Uterus (tissue), 4 donors: ENCODE measurements around the gene CALHM1. TPM values are rescaled to one million over a fixed set of nuclear protein-coding genes. Genes with fewer than 3 reads are reported as not detected.

Experiments
- DNase-seq, 2 donors: peaks; one replicate each; pipeline ENCODE4 v3.0.0-alpha.2; 2019 to 2020
- H3K27ac ChIP-seq, 2 donors: fragments of 200-600 bp; sonication (generic); 1 replicate in 1 of 2; 2 replicates in 1 of 2; pipeline ENCODE4 v1.5.1; 2016 to 2018
- H3K27me3 ChIP-seq, 2 donors: fragments of 200-600 bp; sonication (generic); one replicate each; pipeline ENCODE4 v1.5.1; 2018 to 2019; ENCODE audit warnings: control low read depth in 1 of 2
- H3K36me3 ChIP-seq, 2 donors: fragments of 200-600 bp; sonication (generic); one replicate each; pipeline ENCODE4 v1.5.1; 2019; ENCODE audit warnings: control low read depth in 1 of 2
- H3K4me1 ChIP-seq, 2 donors: fragments of 200-600 bp; sonication (generic); one replicate each; pipeline ENCODE4 v1.5.1; 2018 to 2019; ENCODE audit warnings: control low read depth in 1 of 2
- H3K4me3 ChIP-seq, 2 donors: fragments of 200-600 bp; sonication (generic); 1 replicate in 1 of 2; 2 replicates in 1 of 2; pipeline ENCODE4 v1.5.1; 2018 to 2019; ENCODE audit warnings: mild to moderate bottlenecking in 1 of 2
- H3K9me3 ChIP-seq, 2 donors: fragments of 200-600 bp; sonication (generic); one replicate each; pipeline ENCODE4 v1.5.1; 2019; ENCODE audit warnings: control low read depth in 1 of 2
- POLR2A ChIP-seq, 2 donors: fragments of 450-650 bp; IDR thresholded peaks; one replicate each; pipeline ENCODE4 v1.6.1; 2016; ENCODE audit warnings: antibody characterized with exemption in 2 of 2, mild to moderate bottlenecking in 1 of 2, moderate library complexity in 1 of 2
- intact Hi-C: fragments of 100-400 bp; cut with DNase I; formaldehyde crosslinking; loops from one replicate; pipeline ENCODE4 v1.15.1; 2023; ENCODE audit warnings: low total_unique reads
- total RNA-seq, 4 donors: library from RNA; depleted of rRNA in 3 of 4; stranded (reverse); fragments of >200 nt in 3 of 4; gene quantifications; one replicate each; pipeline versions ENCODE4 v1.1.0 to v1.2.4, GENCODE V29; 2014 to 2023
- TF ChIP-seq, protein P1 (sequence below), 4 experiments: fragments of 200-600 bp in 2 of 4; fragments of 450-650 bp in 2 of 4; sonication (generic) in 2 of 4; IDR thresholded peaks; one replicate each; pipeline ENCODE4 v1.5.1; 2016 to 2019; ENCODE audit warnings: antibody characterized with exemption in 4 of 4, mild to moderate bottlenecking in 2 of 4, moderate library complexity in 1 of 4
- donor health status: DM: yes; HTN: yes; CAD: no.

Gene CALHM1
- total RNA-seq, 4 donors from 2014 or later: not detected

- no peak overlapping the region for H3K4me3 ChIP-seq
- DNase-seq: no peak
- H3K9me3 ChIP-seq: no peaks in the 10 kb centered on the region
- no peak for TF ChIP-seq POLR2A (IDR thresholded peaks at IDR 0.05)
- TF ChIP-seq, protein P1, sequence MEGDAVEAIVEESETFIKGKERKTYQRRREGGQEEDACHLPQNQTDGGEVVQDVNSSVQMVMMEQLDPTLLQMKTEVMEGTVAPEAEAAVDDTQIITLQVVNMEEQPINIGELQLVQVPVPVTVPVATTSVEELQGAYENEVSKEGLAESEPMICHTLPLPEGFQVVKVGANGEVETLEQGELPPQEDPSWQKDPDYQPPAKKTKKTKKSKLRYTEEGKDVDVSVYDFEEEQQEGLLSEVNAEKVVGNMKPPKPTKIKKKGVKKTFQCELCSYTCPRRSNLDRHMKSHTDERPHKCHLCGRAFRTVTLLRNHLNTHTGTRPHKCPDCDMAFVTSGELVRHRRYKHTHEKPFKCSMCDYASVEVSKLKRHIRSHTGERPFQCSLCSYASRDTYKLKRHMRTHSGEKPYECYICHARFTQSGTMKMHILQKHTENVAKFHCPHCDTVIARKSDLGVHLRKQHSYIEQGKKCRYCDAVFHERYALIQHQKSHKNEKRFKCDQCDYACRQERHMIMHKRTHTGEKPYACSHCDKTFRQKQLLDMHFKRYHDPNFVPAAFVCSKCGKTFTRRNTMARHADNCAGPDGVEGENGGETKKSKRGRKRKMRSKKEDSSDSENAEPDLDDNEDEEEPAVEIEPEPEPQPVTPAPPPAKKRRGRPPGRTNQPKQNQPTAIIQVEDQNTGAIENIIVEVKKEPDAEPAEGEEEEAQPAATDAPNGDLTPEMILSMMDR (IDR thresholded peaks at IDR 0.05): no peak
- no peaks in the 10 kb centered on the region for H3K4me1 ChIP-seq
- intact Hi-C loops: no loop called here
- H3K27ac ChIP-seq: no peak overlapping the region
- no peaks in the 10 kb centered on the region for H3K36me3 ChIP-seq
- H3K27me3 ChIP-seq: no peaks in the 10 kb centered on the region
These were observed 10.5 kb upstream of the CALHM1 start for GRCh38 chr10:103469201-103469600.

GRCh38 chr10:103467406-103467805, 8.7 kb upstream of the CALHM1 start:
- no peak overlapping the region for H3K27ac ChIP-seq
- no peaks in the 10 kb centered on the region for H3K36me3 ChIP-seq
- H3K9me3 ChIP-seq: no peaks in the 10 kb centered on the region
- no peak overlapping the region for H3K4me3 ChIP-seq
- intact Hi-C loops: no loop called here
- no peak for TF ChIP-seq POLR2A (IDR thresholded peaks at IDR 0.05)
- TF ChIP-seq, protein P1 (IDR thresholded peaks at IDR 0.05): no peak
- no peaks in the 10 kb centered on the region for H3K4me1 ChIP-seq
- DNase-seq: no peak
- no peaks in the 10 kb centered on the region for H3K27me3 ChIP-seq

GRCh38 chr10:103466734-103467133, 8.0 kb upstream of the CALHM1 start:
- intact Hi-C loops: no loop called here
- H3K4me3 ChIP-seq: no peak overlapping the region
- no peaks in the 10 kb centered on the region for H3K4me1 ChIP-seq
- H3K9me3 ChIP-seq: no peaks in the 10 kb centered on the region
- H3K27me3 ChIP-seq: no peaks in the 10 kb centered on the region
- H3K27ac ChIP-seq: no peak overlapping the region
- H3K36me3 ChIP-seq: no peaks in the 10 kb centered on the region
- TF ChIP-seq, protein P1 (IDR thresholded peaks at IDR 0.05): no peak
- no peak for TF ChIP-seq POLR2A (IDR thresholded peaks at IDR 0.05)
- DNase-seq: no peak

DNA sequence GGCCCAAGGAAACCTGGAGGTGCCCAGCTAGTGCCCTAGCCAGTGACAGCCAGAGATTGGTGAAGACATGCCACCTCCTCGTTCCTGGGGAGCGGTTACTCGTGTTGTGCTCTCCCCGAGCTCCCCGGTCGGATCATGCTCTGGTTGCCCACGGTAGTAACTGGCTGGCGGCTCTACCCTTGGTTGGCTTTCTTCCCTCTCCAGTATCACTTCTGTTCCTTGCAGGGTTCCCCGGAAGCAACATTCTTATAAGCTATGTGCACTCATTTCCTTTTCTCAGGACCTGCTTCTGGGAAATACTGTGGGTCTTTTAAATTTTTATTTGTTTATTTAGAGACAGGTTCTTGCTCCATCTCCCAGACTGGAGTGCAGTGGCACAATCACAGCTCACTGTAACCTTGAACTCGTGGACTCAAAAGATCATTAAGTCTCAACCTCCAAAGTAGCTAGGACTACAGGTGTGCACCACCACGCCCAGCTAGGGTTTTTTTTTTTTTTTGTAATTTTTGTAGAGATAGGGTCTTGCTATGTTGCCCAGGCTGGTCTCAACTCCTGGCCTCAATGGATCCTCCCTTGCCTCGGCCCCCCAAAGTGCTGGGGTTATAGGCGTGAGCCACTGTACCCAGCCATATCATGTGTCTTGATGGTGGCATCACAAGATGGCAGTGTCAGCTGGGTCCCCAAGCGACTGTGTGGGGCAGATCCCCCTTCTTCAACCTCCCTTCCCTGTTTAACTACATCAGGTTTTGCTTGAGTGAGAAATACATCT, 6.9 kb upstream of the CALHM1 start:
- Histone ChIP-seq H3K4me3 (no peak overlapping the region), H3K27ac (no peak overlapping the region), H3K4me1 (no peaks in the 10 kb centered on the region), H3K36me3 (no peaks in the 10 kb centered on the region), H3K27me3 (no peaks in the 10 kb centered on the region), H3K9me3 (no peaks in the 10 kb centered on the region)
- no peak for TF ChIP-seq POLR2A (IDR thresholded peaks at IDR 0.05)
- TF ChIP-seq, protein P1 (IDR thresholded peaks at IDR 0.05): no peak
- intact Hi-C loops: no loop called here
- no peak for DNase-seq

- no peak overlapping the region for H3K4me3 ChIP-seq
- H3K9me3 ChIP-seq: no peaks in the 10 kb centered on the region
- no peak overlapping the region for H3K27ac ChIP-seq
- DNase-seq: no peak
- no peaks in the 10 kb centered on the region for H3K36me3 ChIP-seq
- H3K27me3 ChIP-seq: no peaks in the 10 kb centered on the region
- intact Hi-C loops: no loop called here
- no peaks in the 10 kb centered on the region for H3K4me1 ChIP-seq
- no peak for TF ChIP-seq POLR2A (IDR thresholded peaks at IDR 0.05)
These were observed 4.8 kb upstream of the CALHM1 start for GRCh38 chr10:103463499-103463898.
